K562 (cell line): Measurements from ENCODE around the gene CSAD. TPM values are rescaled to one million over a fixed set of nuclear protein-coding genes. Genes with fewer than 3 reads are reported as not detected.

Source experiments
- BCL6 ChIP-seq: fragments of 250-450 bp; sonication (Bioruptor Pico); IDR thresholded peaks from 2 replicates; pipeline ENCODE4 v1.4.0; 2020
- BRD4 ChIP-seq: fragments of 200-600 bp; sonication (generic); IDR thresholded peaks from 2 replicates; pipeline ENCODE4 v1.6.1; 2017; ENCODE audit warnings: inconsistent platforms
- CBX2 ChIP-seq: fragments of 200-600 bp; sonication (generic); IDR thresholded peaks from one replicate; pipeline ENCODE4 v1.6.1; 2012; ENCODE audit warnings: mild to moderate bottlenecking, low read length, inconsistent platforms; ENCODE audit not compliant: insufficient read depth, poor library complexity, severe bottlenecking
- EWSR1 ChIP-seq: fragments of 450-650 bp; IDR thresholded peaks from 2 replicates; pipeline ENCODE4 v1.6.1; 2018; ENCODE audit warnings: borderline replicate concordance, mild to moderate bottlenecking, low read depth, moderate library complexity; ENCODE audit not compliant: partially characterized antibody
- FOXJ2 ChIP-seq: fragments of 200-800 bp; sonication (Bioruptor generic); IDR thresholded peaks from 2 replicates; pipeline ENCODE4 v1.6.1; 2016; ENCODE audit warnings: missing genetic modification characterization, missing compliant biosample characterization
- GABPA ChIP-seq: fragments of 200-800 bp; sonication (Bioruptor generic); conservative IDR thresholded peaks from 2 replicates; pipeline ENCODE4 v1.6.1; 2016; ENCODE audit warnings: low read depth, missing genetic modification characterization, missing compliant biosample characterization
- GTF2E2 ChIP-seq: fragments of 200-800 bp; sonication (Bioruptor generic); IDR thresholded peaks from 2 replicates; pipeline ENCODE4 v1.6.1; 2016; ENCODE audit warnings: missing genetic modification characterization, missing compliant biosample characterization
- KLF6 ChIP-seq: fragments of 250-450 bp; sonication (Bioruptor Pico); IDR thresholded peaks from 2 replicates; pipeline ENCODE4 v1.4.0; 2020; ENCODE audit warnings: mild to moderate bottlenecking, moderate library complexity, borderline replicate concordance
- LARP7 ChIP-seq: fragments of 450-650 bp; IDR thresholded peaks from 2 replicates; pipeline ENCODE4 v1.6.1; 2016
- LEF1 ChIP-seq: fragments of 450-650 bp; IDR thresholded peaks from 2 replicates; pipeline ENCODE4 v1.6.1; 2016; ENCODE audit warnings: mild to moderate bottlenecking
- MAFK ChIP-seq: IDR thresholded peaks from 2 replicates; pipeline ENCODE4 v1.6.1; 2011; ENCODE audit warnings: low read length, improper control_type of control experiment
- MAZ ChIP-seq, 2 experiments: fragments of 450-650 bp in 1 of 2; sonication (generic) in 1 of 2; formaldehyde crosslinking; IDR thresholded peaks in 1 of 2; conservative IDR thresholded peaks in 1 of 2; 2 replicates each; pipeline versions ENCODE4 v1.4.0 to v1.5.0; 2020; ENCODE audit warnings: mild to moderate bottlenecking in 1 of 2, missing genetic modification reagents in 1 of 2
- MTA3 ChIP-seq: fragments of 450-650 bp; formaldehyde crosslinking; IDR thresholded peaks from 2 replicates; pipeline ENCODE4 v1.6.1; 2017; ENCODE audit warnings: mild to moderate bottlenecking, borderline replicate concordance
- MTF1 ChIP-seq: fragments of 250-450 bp; sonication (Bioruptor Pico); IDR thresholded peaks from 2 replicates; pipeline ENCODE4 v1.9.0; 2021; ENCODE audit warnings: moderate library complexity, mild to moderate bottlenecking, inconsistent platforms, borderline replicate concordance
- PCBP2 ChIP-seq: fragments of 200-400 bp; formaldehyde crosslinking; IDR thresholded peaks from 2 replicates; pipeline ENCODE4 v1.6.1; 2018; ENCODE audit warnings: low read length, low read depth, mild to moderate bottlenecking, moderate library complexity; ENCODE audit not compliant: poor library complexity, severe bottlenecking
- POLR3G ChIP-seq: IDR thresholded peaks from 2 replicates; pipeline ENCODE4 v1.6.1; 2011; ENCODE audit not compliant: insufficient read length, insufficient replicate concordance; ENCODE audit errors: extremely low read depth
- RBBP5 ChIP-seq: fragments of 200-600 bp; sonication (generic); IDR thresholded peaks from 2 replicates; pipeline ENCODE4 v1.6.1; 2012; ENCODE audit warnings: borderline replicate concordance, mild to moderate bottlenecking, low read length, control low read depth, inconsistent platforms; ENCODE audit not compliant: insufficient read depth, poor library complexity, severe bottlenecking
- RFX7 ChIP-seq: fragments of 250-450 bp; sonication (Bioruptor Pico); IDR thresholded peaks from 2 replicates; pipeline ENCODE4 v1.5.1; 2021; ENCODE audit warnings: mild to moderate bottlenecking
- SETDB1 ChIP-seq: IDR thresholded peaks from one replicate; pipeline ENCODE4 v1.6.1; 2012; ENCODE audit warnings: low read length, control low read depth, inconsistent platforms
- SOX6 ChIP-seq: fragments of 450-650 bp; IDR thresholded peaks from 2 replicates; pipeline ENCODE4 v1.6.1; 2014; ENCODE audit warnings: mild to moderate bottlenecking
- SREBF2 ChIP-seq: sonication (generic); formaldehyde crosslinking; IDR thresholded peaks from 2 replicates; pipeline ENCODE4 v1.4.0; 2020; ENCODE audit warnings: mild to moderate bottlenecking, missing genetic modification reagents
- YY1 ChIP-seq, 3 experiments: IDR thresholded peaks; 2 replicates each; pipeline ENCODE4 v1.6.1; 2011; ENCODE audit warnings: low read length in 2 of 3, mild to moderate bottlenecking in 2 of 3, moderate library complexity in 2 of 3, borderline replicate concordance in 1 of 3, control low read depth in 1 of 3, low read depth in 1 of 3; ENCODE audit not compliant: insufficient read depth in 3 of 3, insufficient replicate concordance in 2 of 3, control insufficient read depth in 1 of 3, insufficient read length in 1 of 3; ENCODE audit errors: extremely low read depth in 1 of 3
- ZNF197 ChIP-seq: fragments of 200-800 bp; sonication (Bioruptor generic); IDR thresholded peaks from 2 replicates; pipeline ENCODE4 v1.6.1; 2016; ENCODE audit warnings: low read depth, missing genetic modification characterization, missing compliant biosample characterization
- ZNF431 ChIP-seq: sonication (generic); formaldehyde crosslinking; IDR thresholded peaks from 2 replicates; pipeline ENCODE4 v1.8.0; 2022; ENCODE audit warnings: mild to moderate bottlenecking, missing genetic modification reagents
- ZNF780A ChIP-seq: fragments of 250-450 bp; sonication (Bioruptor Pico); IDR thresholded peaks from 2 replicates; pipeline ENCODE4 v1.5.0; 2021; ENCODE audit warnings: mild to moderate bottlenecking
- polyA plus RNA-seq, 8 experiments: library from polyadenylated mRNA; depleted of rRNA in 4 of 8; stranded (reverse) in 5 of 8; unstranded in 3 of 8; fragments of >200 nt; fragmentation: Nextera tagmentation in 2 of 8; fragmentation: Illumina TruSeq in 1 of 8; extraction: Ambion mirVana in 2 of 8; extraction: Trizol in 1 of 8; gene quantifications; 2 replicates each; pipeline versions ENCODE4 v1.2.1 to v1.2.3, GENCODE V29; 2011 to 2014; ENCODE audit warnings: inconsistent platforms in 1 of 8, missing spikeins in 1 of 8
- total RNA-seq, 7 experiments: library from RNA; depleted of rRNA in 6 of 7; stranded (reverse); fragments of >200 nt in 6 of 7; fragmentation: Illumina TruSeq in 2 of 7; extraction: Trizol in 2 of 7; gene quantifications; 2 replicates each; pipeline versions ENCODE4 v1.2.1 to v1.2.3, GENCODE V29; 2011 to 2021; ENCODE audit warnings: low replicate concordance in 1 of 7
- TF ChIP-seq, protein P1 (sequence below): sonication (generic); formaldehyde crosslinking; IDR thresholded peaks from 2 replicates; pipeline ENCODE4 v1.8.1; 2023; ENCODE audit warnings: mild to moderate bottlenecking, missing genetic modification reagents
- TF ChIP-seq, protein P2 (sequence below): fragments of 250-450 bp; sonication (Bioruptor Pico); IDR thresholded peaks from 2 replicates; pipeline ENCODE4 v1.8.0; 2022; ENCODE audit warnings: inconsistent platforms

CSAD gene
- total and polyA plus RNA-seq, 9 of the 15 experiments (the other 6 are each of a cell fraction or from before 2014, with no cell fraction given): 1.8 to 19.6 (median 8.1) TPM

DNA sequence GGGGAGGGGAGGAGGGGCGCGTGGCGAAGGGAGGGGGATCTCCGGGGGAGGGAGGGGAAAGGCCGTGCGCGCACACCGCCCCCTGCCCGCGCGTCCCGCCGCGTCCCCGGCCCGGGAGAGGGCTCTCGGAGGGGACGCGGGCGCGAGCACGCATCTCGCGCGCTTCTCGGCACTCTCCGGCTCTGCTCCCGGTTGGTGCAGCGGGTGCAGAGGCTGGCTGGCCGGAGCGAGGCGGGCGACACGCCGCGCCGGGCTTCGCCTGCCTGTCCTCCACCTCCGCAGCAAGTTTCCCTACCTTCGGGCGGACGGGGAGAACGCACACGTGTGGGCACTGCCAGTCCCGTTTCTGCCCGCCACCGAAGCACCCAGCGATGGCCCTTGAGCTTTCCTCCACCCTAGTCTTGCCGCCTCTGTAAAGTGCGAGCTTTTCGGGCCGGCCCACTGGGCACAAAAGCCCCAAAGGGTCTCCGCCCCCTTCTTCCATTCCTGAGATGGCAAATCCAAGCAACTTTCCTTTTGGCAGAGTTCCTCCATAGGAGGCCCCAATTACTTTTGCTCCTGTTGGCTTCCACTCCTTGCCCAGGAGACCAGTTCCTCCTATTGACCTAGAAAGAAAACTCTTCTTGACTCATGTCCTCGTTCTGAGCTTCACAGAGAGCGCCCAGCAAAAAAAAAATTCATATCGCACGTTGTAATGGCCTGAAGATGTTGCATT lies 363 bp upstream of the CSAD start (continued):
- no peak for TF ChIP-seq RFX7 (CRISPR knock-in tag)
- TF ChIP-seq ZNF197 (CRISPR knock-in tag): 0 out of 2 replicates have a peak, but pooled peaks have one; percentile 34
- TF ChIP-seq SREBF2 (CRISPR knock-in tag): no peak
- TF ChIP-seq EWSR1: no peak
- TF ChIP-seq YY1 (IDR thresholded peaks at IDR 0.05; ENCODE audit: borderline replicate concordance in 1 of 3, control insufficient read depth in 1 of 3, extremely low read depth in 1 of 3, insufficient read depth in 3 of 3, insufficient read length in 1 of 3, insufficient replicate concordance in 2 of 3, low read depth in 1 of 3, low read length in 2 of 3): no peak
- no peak for TF ChIP-seq KLF6 (CRISPR knock-in tag)
- no peak for TF ChIP-seq LEF1
- no peak for TF ChIP-seq SETDB1
- TF ChIP-seq POLR3G: no peak
- TF ChIP-seq MAZ (CRISPR knock-in tag; conservative IDR thresholded peaks at IDR 0.05 in 1 of 2, IDR thresholded peaks at IDR 0.05 in 1 of 2): no peak
- no peak for TF ChIP-seq ZNF780A (CRISPR knock-in tag)
- 0 out of 2 replicates have a peak, but pooled peaks have one; percentile 91 for TF ChIP-seq GABPA (tag)
- no peak for TF ChIP-seq SOX6
- no peak for TF ChIP-seq GTF2E2 (tag)
- TF ChIP-seq RBBP5: peak; percentile 34
- TF ChIP-seq, protein P1, sequence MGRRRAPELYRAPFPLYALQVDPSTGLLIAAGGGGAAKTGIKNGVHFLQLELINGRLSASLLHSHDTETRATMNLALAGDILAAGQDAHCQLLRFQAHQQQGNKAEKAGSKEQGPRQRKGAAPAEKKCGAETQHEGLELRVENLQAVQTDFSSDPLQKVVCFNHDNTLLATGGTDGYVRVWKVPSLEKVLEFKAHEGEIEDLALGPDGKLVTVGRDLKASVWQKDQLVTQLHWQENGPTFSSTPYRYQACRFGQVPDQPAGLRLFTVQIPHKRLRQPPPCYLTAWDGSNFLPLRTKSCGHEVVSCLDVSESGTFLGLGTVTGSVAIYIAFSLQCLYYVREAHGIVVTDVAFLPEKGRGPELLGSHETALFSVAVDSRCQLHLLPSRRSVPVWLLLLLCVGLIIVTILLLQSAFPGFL (CRISPR knock-in tag): no peak
- no peak for TF ChIP-seq MTA3
- TF ChIP-seq CBX2: no peak
- no peak for TF ChIP-seq MTF1 (CRISPR knock-in tag)
- TF ChIP-seq FOXJ2 (tag): no peak
- no peak for TF ChIP-seq BCL6 (CRISPR knock-in tag)
- TF ChIP-seq PCBP2: peak; percentile 46
- no peak for TF ChIP-seq MAFK
- TF ChIP-seq, protein P2, sequence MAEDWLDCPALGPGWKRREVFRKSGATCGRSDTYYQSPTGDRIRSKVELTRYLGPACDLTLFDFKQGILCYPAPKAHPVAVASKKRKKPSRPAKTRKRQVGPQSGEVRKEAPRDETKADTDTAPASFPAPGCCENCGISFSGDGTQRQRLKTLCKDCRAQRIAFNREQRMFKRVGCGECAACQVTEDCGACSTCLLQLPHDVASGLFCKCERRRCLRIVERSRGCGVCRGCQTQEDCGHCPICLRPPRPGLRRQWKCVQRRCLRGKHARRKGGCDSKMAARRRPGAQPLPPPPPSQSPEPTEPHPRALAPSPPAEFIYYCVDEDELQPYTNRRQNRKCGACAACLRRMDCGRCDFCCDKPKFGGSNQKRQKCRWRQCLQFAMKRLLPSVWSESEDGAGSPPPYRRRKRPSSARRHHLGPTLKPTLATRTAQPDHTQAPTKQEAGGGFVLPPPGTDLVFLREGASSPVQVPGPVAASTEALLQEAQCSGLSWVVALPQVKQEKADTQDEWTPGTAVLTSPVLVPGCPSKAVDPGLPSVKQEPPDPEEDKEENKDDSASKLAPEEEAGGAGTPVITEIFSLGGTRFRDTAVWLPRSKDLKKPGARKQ (CRISPR knock-in tag): no peak
- TF ChIP-seq ZNF431 (CRISPR knock-in tag): no peak
- no peak for TF ChIP-seq LARP7
- no peak for TF ChIP-seq BRD4
